Femur (tissue), 1 donor: ENCODE data around the gene ELF5.

ENCODE experiments used
- DNase-seq: peaks from one replicate; pipeline ENCODE4 v3.0.0-alpha.2; 2017

The ELF5 gene

DNA sequence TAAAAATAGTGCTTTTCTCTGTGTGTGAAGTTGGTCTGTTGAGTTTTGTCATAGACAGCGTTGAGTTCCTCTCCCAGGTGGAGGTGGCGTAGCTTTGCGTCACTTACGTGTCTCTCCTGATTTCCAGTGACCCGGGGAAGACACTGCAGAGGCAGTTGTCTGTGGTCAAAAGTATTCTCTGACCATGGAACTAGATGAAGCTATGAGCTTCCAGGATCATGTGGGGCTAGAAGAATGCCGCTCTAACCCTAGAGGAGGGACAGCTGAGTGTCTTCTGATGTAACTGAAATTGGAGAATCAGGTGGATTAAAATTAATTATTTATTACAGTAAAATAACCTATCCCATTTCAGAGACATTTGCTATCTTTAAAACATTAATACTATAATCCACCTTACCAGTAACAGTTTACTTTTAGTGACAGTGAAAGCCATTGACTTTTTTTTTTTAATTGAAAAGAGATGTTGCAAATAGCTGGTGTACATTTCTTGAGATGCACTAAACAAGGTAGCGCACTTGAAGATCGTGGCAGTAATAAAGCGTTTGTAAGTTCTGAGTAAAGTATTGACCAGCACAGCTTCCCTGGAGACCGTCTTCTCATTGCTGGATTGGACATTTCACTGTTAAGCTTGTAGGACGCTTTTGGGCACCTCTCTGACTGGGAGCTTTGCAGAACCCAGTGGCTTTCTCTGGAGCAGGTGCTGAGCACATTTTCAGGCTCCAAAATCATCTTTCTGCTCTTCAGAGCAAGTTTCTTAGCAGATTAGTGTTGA is 65.2 kb downstream of the ELF5 start:
- DNase-seq = no peak

DNA sequence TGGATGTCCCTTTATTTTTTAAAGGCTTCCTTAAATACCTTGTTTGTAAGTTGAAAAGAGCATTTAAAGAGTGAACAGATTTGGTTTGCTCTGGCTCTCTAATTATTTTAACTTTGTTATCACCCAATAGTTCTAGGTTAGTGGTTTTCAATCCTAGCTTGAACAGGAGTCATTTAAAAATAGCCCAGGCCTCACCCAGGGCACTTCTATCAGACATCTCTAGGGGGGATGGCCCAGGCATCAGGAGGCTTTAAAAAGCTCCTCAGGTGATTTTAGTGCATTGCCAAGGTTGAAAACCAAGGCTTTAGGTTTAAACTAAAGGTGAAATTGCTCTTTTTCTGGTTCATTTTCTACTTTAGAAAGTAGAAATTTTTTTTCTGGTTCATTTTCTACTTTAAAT is 66.5 kb downstream of the ELF5 start:
- no peak for DNase-seq

DNA sequence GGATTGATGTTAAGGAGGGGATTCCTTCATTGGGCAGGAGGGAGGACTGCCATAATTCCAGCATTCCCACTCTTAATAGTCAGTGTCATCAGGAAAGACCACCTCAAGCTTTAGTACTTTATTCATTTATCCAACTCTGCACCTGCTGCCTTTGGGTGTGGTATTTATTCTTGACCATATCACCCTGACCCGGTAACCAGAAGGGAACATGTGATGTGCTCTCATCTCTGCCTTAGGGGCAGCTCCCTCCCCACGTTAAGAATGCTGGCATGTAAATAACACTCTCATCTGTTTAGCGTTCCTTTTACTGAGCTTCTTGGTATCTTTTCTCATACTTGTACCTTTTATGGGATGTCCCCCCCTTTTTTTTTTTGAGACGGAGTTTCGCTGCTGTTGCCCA is 67.2 kb downstream of the ELF5 start:
- no peak for DNase-seq

DNA sequence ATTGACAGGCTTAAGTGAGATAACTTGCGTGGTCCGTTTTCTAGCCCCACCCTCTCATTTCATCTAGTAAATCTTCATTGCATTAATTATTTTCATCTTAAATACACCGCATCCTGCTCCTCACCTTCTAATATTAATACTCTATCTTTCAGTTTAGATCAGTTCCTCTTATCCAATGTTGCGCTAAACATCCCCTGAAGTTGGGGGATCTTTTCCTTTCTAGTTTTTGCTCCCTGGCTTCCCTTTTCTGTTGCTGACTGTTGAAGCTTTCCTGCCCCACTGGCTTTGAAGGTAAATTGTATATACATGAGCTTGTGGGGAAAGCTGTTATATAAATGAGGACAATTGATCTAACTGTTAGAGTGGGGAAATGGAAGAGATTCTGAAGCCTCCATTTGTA is 67.6 kb downstream of the ELF5 start:
- DNase-seq = no peak

DNA sequence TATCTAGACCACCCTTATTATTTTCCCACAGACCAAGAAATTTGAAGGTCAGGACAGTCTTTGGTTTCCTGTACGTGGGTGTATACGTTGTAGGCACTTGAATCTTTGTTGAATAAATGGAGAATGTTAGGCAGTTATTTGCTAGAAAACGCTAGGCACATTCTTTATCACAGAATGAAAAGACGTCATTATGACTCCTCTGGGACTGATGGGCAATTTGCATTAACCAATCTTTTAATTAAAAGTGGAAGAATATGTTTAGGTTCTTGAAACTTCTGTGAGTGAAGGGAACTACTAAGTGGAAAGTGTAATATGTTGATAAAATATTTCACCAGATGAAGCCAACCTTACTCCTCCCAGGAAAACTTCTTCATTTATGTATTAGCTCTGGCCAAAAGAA is 69.2 kb downstream of the ELF5 start:
- DNase-seq = no peak

DNA sequence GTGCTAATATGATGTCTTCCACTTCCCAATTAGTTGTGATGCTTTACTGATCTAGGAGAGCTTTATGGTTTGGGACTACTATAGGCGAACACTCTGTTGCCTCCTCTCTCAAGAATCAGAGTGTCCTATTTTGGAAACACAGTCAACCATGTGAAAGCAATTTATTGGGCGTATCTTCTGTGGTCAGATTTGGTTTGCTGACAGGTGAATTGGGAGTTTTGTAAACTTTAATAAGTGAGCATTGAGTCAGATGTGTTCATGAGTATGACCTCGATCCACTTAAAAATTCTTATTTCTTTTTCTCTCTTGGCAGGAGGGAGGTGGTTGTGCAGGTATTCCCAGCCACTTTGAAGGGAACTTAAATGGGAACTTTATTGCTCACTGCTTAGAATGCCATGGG is 70.5 kb downstream of the ELF5 start:
- DNase-seq = no peak

DNA sequence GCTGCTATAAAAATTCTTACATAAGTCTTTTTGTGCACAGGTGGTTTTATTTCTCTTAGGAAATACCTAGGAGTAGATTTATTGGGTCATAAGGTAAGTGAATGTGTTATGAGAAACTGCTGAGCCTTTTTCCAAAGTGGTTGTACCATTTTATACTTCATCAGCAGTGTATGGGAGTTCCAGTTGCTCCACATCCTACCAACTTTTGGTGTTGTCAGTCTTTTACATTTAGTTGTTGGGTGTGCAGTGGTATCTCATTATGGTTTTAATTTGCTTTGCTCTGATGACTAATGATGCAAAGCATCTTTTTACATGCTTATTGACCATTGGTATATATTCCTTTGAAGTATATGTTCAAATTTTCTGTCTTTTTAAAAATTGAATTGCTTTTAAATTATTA is 71.8 kb downstream of the ELF5 start:
- DNase-seq = no peak

DNA sequence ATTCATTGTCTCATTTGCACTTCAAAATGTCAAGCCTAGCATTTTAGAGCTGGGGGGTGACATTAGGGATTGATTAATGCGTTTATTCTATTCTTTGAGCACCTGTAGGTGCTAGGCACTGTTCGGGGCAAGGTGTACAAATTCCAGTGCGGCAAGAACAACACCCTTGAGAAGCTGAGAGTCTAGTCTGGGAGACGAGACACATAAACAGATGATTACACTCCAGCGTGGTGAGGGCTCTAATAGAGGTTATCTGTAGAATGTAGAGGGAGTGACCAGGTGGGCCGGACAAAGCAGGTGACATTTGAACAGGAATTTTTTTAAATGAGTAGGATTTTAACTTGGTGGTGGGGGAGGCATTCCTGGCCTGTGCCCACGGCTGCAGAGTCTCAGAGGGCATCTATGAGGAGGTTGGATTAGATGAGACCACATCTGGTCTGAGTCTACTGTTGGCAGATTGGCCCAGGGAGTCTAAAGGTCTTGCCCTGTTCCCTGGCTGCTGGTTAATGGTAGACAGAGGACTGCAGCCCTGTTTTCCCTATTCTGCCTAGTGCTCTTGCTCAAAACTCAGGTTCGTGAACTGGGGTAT is 73.9 kb downstream of the ELF5 start:
- no peak for DNase-seq

DNA sequence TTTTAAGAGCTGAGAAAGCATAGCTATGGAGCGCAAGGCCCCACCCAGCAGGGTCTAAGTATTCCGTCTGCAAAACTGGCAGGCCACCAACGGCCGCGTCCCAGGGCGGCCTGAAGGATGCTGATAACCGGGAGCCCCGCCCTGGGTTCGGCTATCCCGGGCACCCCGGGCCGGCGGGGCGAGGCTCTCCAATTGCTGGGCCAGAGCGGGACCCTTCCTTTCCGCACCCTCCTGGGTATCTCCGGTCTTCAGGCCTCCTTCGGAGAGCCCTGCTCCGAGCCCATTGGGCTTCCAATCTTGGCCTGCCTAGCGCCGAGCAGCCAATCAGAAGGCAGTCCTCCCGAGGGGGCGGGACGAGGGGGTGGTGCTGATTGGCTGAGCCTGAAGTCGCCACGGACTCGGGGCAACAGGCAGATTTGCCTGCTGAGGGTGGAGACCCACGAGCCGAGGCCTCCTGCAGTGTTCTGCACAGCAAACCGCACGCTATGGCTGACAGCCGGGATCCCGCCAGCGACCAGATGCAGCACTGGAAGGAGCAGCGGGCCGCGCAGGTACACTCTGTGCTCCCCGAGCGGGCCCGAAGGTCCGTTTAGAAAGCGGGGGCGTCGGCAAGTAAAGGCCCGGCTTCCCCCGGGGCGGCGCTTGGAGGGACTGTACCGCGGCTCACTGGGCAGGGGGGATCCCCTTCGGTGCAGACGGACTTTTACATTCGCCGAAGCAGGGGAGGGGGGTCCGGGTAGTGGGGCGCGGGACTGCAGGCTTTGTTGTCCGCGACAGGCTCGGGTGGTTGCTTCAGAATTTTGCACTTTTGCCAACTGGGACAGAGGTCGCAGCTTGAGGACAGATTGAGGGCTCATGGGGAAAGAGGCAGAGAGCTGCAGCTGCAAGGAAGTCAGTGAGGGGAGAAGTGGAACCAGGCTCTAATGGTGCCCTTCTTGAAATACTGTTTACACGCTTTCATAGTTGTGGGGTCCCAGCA is 74.8 kb downstream of the ELF5 start, which contains the start of gene CAT:
TSS of gene CAT (plus strand) at position 406 of the 979 bp plus-strand sequence. CDS start at position 486, 80 bp downstream.
- DNase-seq = peak; percentile 99

DNA sequence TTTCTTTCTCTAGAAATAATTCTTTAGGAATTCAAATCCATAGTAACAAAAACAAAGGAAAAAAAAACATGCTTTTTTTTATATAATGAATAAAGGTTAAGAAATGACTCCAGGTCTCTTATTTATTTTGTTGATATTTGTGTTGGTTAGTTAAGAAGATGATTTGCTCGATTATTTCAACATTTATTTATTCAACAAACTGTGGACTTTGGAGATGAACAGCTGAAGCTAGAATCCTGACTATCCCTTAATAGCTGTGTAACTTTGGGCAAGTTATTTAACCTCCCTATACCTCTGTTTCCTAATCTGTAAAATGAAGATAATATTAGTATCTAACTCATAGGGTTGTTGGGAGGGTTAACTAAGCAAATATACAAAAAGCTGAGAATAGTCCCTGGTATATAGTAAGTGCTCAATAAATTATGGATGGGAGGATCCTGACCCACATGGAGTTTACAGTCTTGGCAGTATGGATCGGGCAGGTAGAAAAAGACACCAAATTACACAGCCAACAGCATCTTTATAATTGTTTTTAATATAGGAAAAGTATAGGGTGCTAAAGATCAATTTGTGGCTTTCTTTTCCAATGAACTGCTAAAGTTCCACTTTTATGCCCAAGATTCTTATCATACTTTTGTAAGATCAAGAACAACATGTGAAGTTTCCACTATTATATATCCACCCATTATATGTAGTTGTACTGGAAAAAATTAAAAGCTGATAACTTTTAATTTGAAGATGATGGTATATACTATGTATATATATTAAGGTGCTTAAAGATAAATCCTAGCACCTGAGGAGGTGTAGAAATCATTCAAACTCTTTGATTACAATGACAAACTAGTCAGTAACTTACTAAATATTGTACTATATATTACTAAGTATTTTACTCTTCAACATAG is 76.1 kb downstream of the ELF5 start:
- no peak for DNase-seq

DNA sequence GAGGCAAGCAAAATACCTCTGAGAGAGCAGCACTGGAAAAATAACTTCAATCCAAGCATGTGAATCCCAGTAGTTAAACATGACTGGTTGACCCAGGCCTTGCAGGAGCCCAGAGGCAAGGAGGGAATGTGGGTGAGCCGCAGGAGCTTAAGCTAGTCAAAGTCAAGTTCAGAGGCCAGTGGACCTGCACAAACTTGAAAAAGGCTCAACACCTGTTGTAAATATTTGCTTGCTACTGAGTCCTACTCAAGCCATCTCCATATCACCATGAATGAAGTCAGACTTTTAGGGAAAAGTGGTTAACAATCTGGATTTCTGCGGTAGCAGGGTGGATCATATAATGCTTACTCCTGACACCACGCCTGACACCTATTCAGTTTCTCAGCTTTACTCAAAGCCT is 79.7 kb downstream of the ELF5 start:
- DNase-seq = no peak

DNA sequence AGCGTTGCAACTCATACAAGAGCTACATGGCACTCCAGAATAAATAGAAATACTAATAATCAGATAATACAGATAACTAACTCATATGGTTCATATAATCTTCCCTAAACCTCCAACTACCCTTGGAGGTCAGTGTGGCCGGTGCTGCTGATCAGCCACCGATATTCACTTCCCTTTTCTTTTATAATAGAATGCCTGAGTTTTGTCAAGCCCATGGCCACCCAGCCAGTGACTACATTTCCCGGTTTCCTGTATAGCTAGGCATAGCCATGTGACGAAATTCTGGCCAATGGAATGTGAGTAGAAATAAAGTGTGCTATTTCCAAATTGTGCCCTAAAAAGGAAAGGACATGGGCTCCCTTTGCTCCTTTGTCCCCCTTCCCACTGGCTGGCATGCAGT is 80.8 kb downstream of the ELF5 start:
- DNase-seq = no peak

DNA sequence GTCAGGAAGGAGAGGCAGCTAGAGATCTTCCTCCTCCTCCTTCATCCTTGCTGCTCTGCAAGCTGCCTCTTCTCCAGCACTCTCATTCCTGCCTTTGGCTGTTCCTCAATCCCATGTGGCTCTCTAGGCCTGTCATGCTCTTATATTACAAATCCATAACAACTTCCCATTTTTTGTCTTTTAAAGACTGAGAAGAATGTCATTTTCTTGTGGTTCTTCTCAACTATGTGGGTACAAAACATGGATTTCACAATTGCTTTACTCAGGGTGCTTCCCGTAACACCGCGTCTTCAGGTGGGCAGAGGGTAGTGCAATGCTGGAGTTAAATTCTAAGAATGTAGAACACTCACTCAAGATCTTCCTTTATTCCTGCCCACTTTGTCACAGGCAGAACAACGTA is 81.6 kb downstream of the ELF5 start:
- DNase-seq = no peak
